MM.1S (cell line): ENCODE data around the gene HNRNPR.

Experiments
- CTCF ChIP-seq: fragments of 300-600 bp; sonication (generic); IDR thresholded peaks from 2 replicates; pipeline ENCODE4 v1.5.1; 2016; ENCODE audit warnings: antibody characterized with exemption, low read length, mixed read lengths
- EZH2 ChIP-seq: fragments of 300-600 bp; sonication (generic); optimal IDR thresholded peaks from 2 replicates; pipeline ENCODE3; 2017; ENCODE audit warnings: low read depth, mild to moderate bottlenecking, antibody characterized with exemption, low read length, mixed read lengths
- EZH2phosphoT487 ChIP-seq: fragments of 300-600 bp; sonication (generic); IDR thresholded peaks from 2 replicates; pipeline ENCODE4 v1.6.1; 2018; ENCODE audit warnings: antibody characterized with exemption, low read length

GRCh38 chr1:23356471-23357137, 12.5 kb upstream of the HNRNPR start:
- TF ChIP-seq CTCF, result no peak
- TF ChIP-seq EZH2, result no peak
- no peak for TF ChIP-seq EZH2phosphoT487
